Measurements from ENCODE around the gene SNRPA1. TPM values are rescaled to one million over a fixed set of nuclear protein-coding genes. Genes with fewer than 3 reads are reported as not detected.

Gene SNRPA1
- total and polyA plus RNA-seq, 9 of the 15 experiments (the other 6 are each of a cell fraction or from before 2014, with no cell fraction given), result 62.7 to 245 (median 189) TPM

- TF ChIP-seq CUX1 (CRISPR knock-in tag; IDR thresholded peaks at IDR 0.05) (no peak), ELF1 (tag; IDR thresholded peaks at IDR 0.05) (no peak), ZBTB26 (CRISPR knock-in tag; IDR thresholded peaks at IDR 0.05) (no peak), MCM2 (IDR thresholded peaks at IDR 0.05; ENCODE audit: low read depth) (no peak), ATF3 (IDR thresholded peaks at IDR 0.05) (no peak), ATF3 (CRISPR knock-in tag; conservative IDR thresholded peaks at IDR 0.05) (no peak), MTA2 (IDR thresholded peaks at IDR 0.05; ENCODE audit: low read depth) (no peak), ELK1 (CRISPR knock-in tag; IDR thresholded peaks at IDR 0.05) (no peak), MTA1 (IDR thresholded peaks at IDR 0.05; ENCODE audit: borderline replicate concordance) (no peak), SMARCC2 (IDR thresholded peaks at IDR 0.05; ENCODE audit: low read depth) (no peak)
These were observed 28.9 kb upstream of the SNRPA1 start (continued) for GRCh38 chr15:101323793-101324523.

Measured in K562 (cell line).